Fibroblast of lung (primary cell): ENCODE data around the gene PPIP5K2. TPM values are rescaled to one million over a fixed set of nuclear protein-coding genes. Genes with fewer than 3 reads are reported as not detected.

Experiments
- DNase-seq, 2 donors: peaks; one replicate each; pipeline versions ENCODE4 v3.0.0 to v3.0.0-alpha.2; 2010; ENCODE audit warnings: low read depth in 2 of 2
- H2AFZ ChIP-seq: 2 replicates; pipeline ENCODE4 v1.5.1; 2012; ENCODE audit warnings: low read length, control low read depth, inconsistent platforms
- H3K27ac ChIP-seq: 2 replicates; pipeline ENCODE4 v1.5.1; 2011; ENCODE audit warnings: low read length, control low read depth; ENCODE audit not compliant: insufficient read depth
- H3K27me3 ChIP-seq: 2 replicates; pipeline ENCODE4 v1.5.1; 2011; ENCODE audit warnings: mild to moderate bottlenecking, low read length; ENCODE audit not compliant: control insufficient read depth, insufficient read depth
- H3K36me3 ChIP-seq: 2 replicates; pipeline ENCODE4 v1.5.1; 2011; ENCODE audit warnings: low read length; ENCODE audit not compliant: control insufficient read depth, insufficient read depth
- H3K4me1 ChIP-seq: 2 replicates; pipeline ENCODE4 v1.5.1; 2011; ENCODE audit warnings: low read length; ENCODE audit not compliant: control insufficient read depth, insufficient read depth; ENCODE audit errors: extremely low read depth
- H3K4me2 ChIP-seq: 2 replicates; pipeline ENCODE4 v1.5.1; 2011; ENCODE audit warnings: low read length, control low read depth; ENCODE audit not compliant: insufficient read depth; ENCODE audit errors: extremely low read depth
- H3K4me3 ChIP-seq, 4 experiments: fragments of 200-600 bp in 1 of 4; sonication (generic) in 1 of 4; replicated peaks in 1 of 4; 2 replicates each; pipeline ENCODE4 v1.5.1; 2011 to 2016; ENCODE audit warnings: low read length in 4 of 4, low read depth in 3 of 4, mild to moderate bottlenecking in 3 of 4, control low read depth in 2 of 4, inconsistent platforms in 1 of 4, mixed read lengths in 1 of 4; ENCODE audit not compliant: insufficient read depth in 1 of 4; ENCODE audit errors: control extremely low read depth in 1 of 4
- H3K79me2 ChIP-seq: 2 replicates; pipeline ENCODE4 v1.5.1; 2012; ENCODE audit warnings: mild to moderate bottlenecking, low read length, inconsistent platforms; ENCODE audit not compliant: control insufficient read depth, insufficient read depth
- H3K9ac ChIP-seq: 2 replicates; pipeline ENCODE4 v1.5.1; 2011; ENCODE audit warnings: mild to moderate bottlenecking, low read length, control low read depth; ENCODE audit not compliant: insufficient read depth
- H3K9me3 ChIP-seq: 2 replicates; pipeline ENCODE4 v1.5.1; 2012; ENCODE audit warnings: low read depth, low read length; ENCODE audit not compliant: control insufficient read depth, insufficient read depth
- H4K20me1 ChIP-seq: 2 replicates; pipeline ENCODE4 v1.5.1; 2011; ENCODE audit warnings: low read length; ENCODE audit not compliant: control insufficient read depth, insufficient read depth; ENCODE audit errors: extremely low read depth
- EZH2 ChIP-seq: IDR thresholded peaks from 2 replicates; pipeline ENCODE4 v1.5.1; 2012; ENCODE audit warnings: low read length, control low read depth, mild to moderate bottlenecking; ENCODE audit errors: missing control alignments
- polyA plus RNA-seq, 2 donors: library from polyadenylated mRNA; depleted of rRNA in 1 of 2; stranded (reverse) in 1 of 2; unstranded in 1 of 2; fragments of >200 nt; gene quantifications; 2 replicates each; pipeline ENCODE4 v1.2.1, GENCODE V29; 2011 to 2012; ENCODE audit warnings: missing spikeins in 1 of 2
- total RNA-seq: library from RNA; depleted of rRNA; stranded (reverse); fragments of >200 nt; gene quantifications from 2 replicates; pipeline ENCODE4 v1.2.1, GENCODE V29; 2014
- TF ChIP-seq, protein P1 (sequence below), 2 donors: IDR thresholded peaks in 1 of 2; conservative IDR thresholded peaks in 1 of 2; 1 replicate in 1 of 2; 2 replicates in 1 of 2; pipeline ENCODE4 v1.5.1; 2011 to 2012; ENCODE audit warnings: low read length in 2 of 2, control low read depth in 1 of 2, inconsistent platforms in 1 of 2, low read depth in 1 of 2, mild to moderate bottlenecking in 1 of 2

Gene PPIP5K2
- total and polyA plus RNA-seq, 2 donors (not counting 1 experiment from before 2014, with no cell fraction given), result 42.1 to 49.3 TPM

DNA sequence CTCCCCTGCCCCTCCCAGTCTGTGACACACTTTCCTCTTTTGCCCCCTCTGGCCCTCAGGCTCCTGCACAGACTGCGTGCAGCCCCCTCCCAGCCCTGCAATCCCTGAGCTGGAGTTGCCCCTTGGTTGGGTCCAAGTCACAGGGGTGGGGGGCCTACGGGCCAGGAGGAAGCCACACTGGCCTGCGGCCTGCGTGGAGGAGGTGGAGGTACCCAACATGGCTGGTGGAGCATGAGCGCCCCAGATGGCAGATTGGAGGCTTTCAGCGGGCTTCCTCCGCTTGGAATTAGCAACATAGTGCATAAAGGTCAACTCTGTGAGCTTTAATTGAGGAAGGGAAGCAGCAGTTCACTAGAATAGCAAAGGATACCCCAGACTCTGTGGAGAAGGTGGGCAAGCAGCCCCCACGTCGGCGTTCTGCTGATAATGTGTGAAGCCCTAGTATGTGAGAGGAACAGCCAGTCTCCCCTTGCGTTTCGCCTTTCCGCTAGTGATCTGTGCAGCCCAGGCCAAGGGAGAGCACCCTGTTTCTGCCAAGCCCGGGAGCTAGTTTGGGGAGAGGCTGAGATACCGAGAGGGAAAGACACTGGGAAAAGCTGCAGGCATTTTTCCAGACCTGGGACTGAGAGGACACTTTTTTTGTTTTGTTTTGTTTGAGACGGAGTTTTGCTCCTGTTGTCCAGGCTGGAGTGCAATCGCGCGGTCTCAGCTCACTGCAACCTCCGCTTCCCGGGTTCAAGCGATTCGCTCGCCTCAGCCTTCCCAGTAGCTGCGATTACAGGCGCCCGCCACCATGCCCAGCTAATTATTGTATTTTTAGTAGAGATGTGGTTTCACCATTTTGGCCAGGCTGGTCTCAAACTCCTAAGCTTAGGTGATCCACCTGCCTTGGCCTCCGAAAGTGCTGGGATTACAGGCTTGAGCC lies 103.2 kb downstream of the PPIP5K2 start:
- Histone ChIP-seq H2AFZ (no peak overlapping the region), H3K4me2 (no peak overlapping the region), H3K9ac (no peak overlapping the region), H3K27ac (no peak overlapping the region), H3K4me3 (no peak overlapping the region), H3K9me3 (no peaks in the 10 kb centered on the region), H3K4me1 (no peaks in the 10 kb centered on the region), H4K20me1 (no peaks in the 10 kb centered on the region), H3K27me3 (no peaks in the 10 kb centered on the region), H3K79me2 (no peaks in the 10 kb centered on the region), H3K36me3 (no peaks in the 10 kb centered on the region)
- TF ChIP-seq, protein P1, sequence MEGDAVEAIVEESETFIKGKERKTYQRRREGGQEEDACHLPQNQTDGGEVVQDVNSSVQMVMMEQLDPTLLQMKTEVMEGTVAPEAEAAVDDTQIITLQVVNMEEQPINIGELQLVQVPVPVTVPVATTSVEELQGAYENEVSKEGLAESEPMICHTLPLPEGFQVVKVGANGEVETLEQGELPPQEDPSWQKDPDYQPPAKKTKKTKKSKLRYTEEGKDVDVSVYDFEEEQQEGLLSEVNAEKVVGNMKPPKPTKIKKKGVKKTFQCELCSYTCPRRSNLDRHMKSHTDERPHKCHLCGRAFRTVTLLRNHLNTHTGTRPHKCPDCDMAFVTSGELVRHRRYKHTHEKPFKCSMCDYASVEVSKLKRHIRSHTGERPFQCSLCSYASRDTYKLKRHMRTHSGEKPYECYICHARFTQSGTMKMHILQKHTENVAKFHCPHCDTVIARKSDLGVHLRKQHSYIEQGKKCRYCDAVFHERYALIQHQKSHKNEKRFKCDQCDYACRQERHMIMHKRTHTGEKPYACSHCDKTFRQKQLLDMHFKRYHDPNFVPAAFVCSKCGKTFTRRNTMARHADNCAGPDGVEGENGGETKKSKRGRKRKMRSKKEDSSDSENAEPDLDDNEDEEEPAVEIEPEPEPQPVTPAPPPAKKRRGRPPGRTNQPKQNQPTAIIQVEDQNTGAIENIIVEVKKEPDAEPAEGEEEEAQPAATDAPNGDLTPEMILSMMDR (conservative IDR thresholded peaks at IDR 0.05 in 1 of 2, IDR thresholded peaks at IDR 0.05 in 1 of 2; ENCODE audit: low read depth in 1 of 2, low read length in 2 of 2), result no peak
- TF ChIP-seq EZH2, result no peak
- DNase-seq, result no peak

DNA sequence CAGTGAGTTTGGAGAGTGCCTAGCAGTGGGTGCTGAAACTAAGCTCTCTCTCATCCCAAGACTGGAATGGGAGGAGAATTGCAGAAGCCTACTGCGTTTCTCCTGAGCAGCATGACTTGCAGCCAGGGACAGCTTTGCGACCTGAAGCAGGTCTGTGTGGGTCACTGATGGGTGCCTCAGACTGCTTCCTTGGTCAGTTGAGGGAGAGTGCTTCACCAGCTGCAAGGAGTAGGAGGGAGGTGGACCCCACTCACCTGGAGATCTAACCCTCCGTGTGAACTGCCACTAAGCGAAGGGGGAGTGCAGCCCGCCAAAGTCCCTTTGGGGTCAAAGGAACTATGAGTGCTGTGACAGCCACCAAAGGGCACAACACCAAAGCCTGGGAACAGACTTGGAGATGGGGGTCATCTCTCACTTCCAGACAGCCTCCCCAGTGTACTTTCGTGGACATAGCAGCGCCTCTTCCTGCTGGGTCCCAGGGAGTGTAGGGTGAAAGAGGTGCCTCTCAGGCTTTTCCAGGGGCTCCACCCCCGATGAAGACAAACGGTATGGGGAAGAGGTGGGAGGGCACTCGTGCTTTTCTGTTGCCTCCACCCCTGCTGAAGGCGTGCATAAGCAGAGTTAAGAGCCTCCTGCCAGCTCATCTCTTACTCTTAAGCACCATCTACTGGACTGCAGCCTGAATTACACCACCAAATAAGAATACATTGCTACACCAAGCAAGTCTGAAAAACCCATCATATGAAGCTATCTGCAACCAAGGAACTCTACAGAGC lies 104.2 kb downstream of the PPIP5K2 start:
- Histone ChIP-seq H3K4me2 (peak overlapping the region; percentile 65), H3K79me2 (no peaks in the 10 kb centered on the region), H3K4me1 (no peaks in the 10 kb centered on the region), H3K27ac (no peak overlapping the region), H3K9ac (no peak overlapping the region), H3K36me3 (no peaks in the 10 kb centered on the region), H3K9me3 (no peaks in the 10 kb centered on the region), H3K27me3 (no peaks in the 10 kb centered on the region), H2AFZ (peak overlapping the region; percentile 83), H4K20me1 (no peaks in the 10 kb centered on the region), H3K4me3 (no peak overlapping the region)
- DNase-seq, result peak; percentile 69 to 78
- no peak for TF ChIP-seq EZH2
- TF ChIP-seq, protein P1 (conservative IDR thresholded peaks at IDR 0.05 in 1 of 2, IDR thresholded peaks at IDR 0.05 in 1 of 2; ENCODE audit: low read depth in 1 of 2, low read length in 2 of 2), result peak; percentile 60 to 83

DNA sequence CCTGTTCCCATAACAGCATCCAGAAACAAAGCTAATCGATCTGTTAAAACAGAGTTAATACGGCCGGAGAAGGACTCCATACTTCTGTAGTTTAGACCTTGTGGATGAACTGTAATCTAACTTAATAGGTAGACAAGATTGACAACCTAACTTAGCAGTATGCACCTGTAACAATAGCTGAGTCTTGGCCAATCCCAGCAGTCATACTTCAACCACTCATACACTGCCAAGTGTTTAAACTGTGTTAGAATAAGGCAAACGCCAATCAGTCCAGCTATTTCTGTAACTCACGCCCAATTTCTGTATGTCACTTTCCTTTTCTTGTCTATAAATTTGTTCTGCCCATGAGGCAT lies 104.8 kb downstream of the PPIP5K2 start:
- no peaks in the 10 kb centered on the region for H3K36me3 ChIP-seq
- no peak overlapping the region for H3K9ac ChIP-seq
- DNase-seq, result no peak
- H3K4me3 ChIP-seq, result no peak overlapping the region
- H4K20me1 ChIP-seq, result no peaks in the 10 kb centered on the region
- no peak overlapping the region for H3K27ac ChIP-seq
- H3K4me1 ChIP-seq, result no peaks in the 10 kb centered on the region
- H3K9me3 ChIP-seq, result no peaks in the 10 kb centered on the region
- H2AFZ ChIP-seq, result no peak overlapping the region
- H3K4me2 ChIP-seq, result no peak overlapping the region
- no peaks in the 10 kb centered on the region for H3K27me3 ChIP-seq
- TF ChIP-seq, protein P1 (conservative IDR thresholded peaks at IDR 0.05 in 1 of 2, IDR thresholded peaks at IDR 0.05 in 1 of 2; ENCODE audit: low read depth in 1 of 2, low read length in 2 of 2), result no peak
- no peak for TF ChIP-seq EZH2
- no peaks in the 10 kb centered on the region for H3K79me2 ChIP-seq
